DND-41 (cell line): Measurements from ENCODE around the gene HOATZ.

ENCODE experiments used
- EZH2 ChIP-seq: IDR thresholded peaks from 3 replicates; pipeline ENCODE4 v1.6.1; 2012; ENCODE audit warnings: borderline replicate concordance, low read depth, mild to moderate bottlenecking, moderate library complexity, low read length, inconsistent platforms; ENCODE audit not compliant: severe bottlenecking
- TF ChIP-seq, protein P1 (sequence below): IDR thresholded peaks from 2 replicates; pipeline ENCODE4 v1.5.1; 2012; ENCODE audit warnings: borderline replicate concordance, low read length, moderate library complexity, mild to moderate bottlenecking; ENCODE audit not compliant: poor library complexity, severe bottlenecking; ENCODE audit errors: extremely low read depth

DNA sequence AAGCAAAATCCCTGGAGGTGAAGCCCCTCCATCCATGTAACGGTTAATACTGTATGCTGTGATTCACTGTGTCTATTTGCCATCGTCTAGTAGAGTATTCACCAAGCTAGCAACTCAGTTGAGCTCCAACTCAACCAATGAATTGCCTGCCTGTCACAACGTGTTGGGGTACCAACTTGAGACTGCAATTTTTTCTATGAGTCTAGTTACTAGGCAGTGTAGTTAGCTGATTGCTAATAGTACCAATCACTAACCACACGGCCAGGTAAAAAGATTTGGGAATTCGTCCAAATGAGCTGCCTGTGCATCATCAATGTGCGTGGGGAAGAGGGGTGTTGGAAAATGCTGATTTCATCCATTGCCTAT lies 1.4 kb upstream of the HOATZ start:
- TF ChIP-seq, protein P1, sequence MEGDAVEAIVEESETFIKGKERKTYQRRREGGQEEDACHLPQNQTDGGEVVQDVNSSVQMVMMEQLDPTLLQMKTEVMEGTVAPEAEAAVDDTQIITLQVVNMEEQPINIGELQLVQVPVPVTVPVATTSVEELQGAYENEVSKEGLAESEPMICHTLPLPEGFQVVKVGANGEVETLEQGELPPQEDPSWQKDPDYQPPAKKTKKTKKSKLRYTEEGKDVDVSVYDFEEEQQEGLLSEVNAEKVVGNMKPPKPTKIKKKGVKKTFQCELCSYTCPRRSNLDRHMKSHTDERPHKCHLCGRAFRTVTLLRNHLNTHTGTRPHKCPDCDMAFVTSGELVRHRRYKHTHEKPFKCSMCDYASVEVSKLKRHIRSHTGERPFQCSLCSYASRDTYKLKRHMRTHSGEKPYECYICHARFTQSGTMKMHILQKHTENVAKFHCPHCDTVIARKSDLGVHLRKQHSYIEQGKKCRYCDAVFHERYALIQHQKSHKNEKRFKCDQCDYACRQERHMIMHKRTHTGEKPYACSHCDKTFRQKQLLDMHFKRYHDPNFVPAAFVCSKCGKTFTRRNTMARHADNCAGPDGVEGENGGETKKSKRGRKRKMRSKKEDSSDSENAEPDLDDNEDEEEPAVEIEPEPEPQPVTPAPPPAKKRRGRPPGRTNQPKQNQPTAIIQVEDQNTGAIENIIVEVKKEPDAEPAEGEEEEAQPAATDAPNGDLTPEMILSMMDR: no peak
- TF ChIP-seq EZH2: no peak
